Measurements from ENCODE around the gene IRF3.

IRF3 gene

DNA sequence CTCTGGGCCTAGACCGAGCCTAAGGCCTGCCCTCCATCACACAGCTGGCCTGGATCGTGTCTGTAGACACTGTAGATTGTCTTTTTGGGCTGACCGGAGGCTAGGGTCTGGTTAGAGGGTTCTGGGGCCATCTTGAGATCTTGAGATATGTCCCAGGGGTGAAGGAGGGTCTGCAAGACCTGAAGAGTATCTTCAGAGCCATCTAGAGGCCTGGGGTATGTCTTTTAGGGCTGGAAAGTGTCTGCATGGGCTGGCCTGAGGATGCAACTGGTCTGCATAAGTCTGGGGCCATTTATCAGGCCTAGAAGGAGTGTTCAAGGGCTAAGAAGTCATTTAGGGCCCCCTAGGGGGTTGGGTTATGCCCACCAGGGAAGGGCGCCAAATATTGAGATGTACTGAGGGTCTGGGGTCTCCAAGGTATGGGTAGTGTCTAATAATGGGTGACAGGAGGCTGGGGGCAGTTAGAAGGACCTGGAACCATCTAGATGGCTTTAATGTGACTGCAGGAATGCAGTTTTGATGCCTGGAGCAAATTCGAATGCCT lies 23.1 kb downstream of the IRF3 start:
- H3K4me2 ChIP-seq (ENCODE audit: low read length): peak overlapping the region; percentile 78
- peak overlapping the region; percentile 84 for H3K27ac ChIP-seq (ENCODE audit: low read depth, low read length)
- peaks cover 31% of the 10 kb centered on the region for H3K79me2 ChIP-seq (ENCODE audit: control insufficient read depth, insufficient read depth, low read length)
- WGBS (ENCODE audit: extremely low coverage, insufficient coverage, low lambda C conversion rate): no CpG with 5 or more reads among the region's 5 CpGs
- peak overlapping the region; percentile 90 for H3K23ac ChIP-seq (ENCODE audit: low read length)
- H3K27me3 ChIP-seq (ENCODE audit: insufficient read depth, low read length, poor library complexity): no peaks in the 10 kb centered on the region
- no peak overlapping the region for H4K5ac ChIP-seq (ENCODE audit: low read length)
- H2BK15ac ChIP-seq (replicated peaks; ENCODE audit: low read depth): no peak overlapping the region
- H3K36me3 ChIP-seq (ENCODE audit: control insufficient read depth, insufficient read depth, low read length): peaks cover 9% of the 10 kb centered on the region
- peak overlapping the region; percentile 100 for H3K9ac ChIP-seq (ENCODE audit: low read length)
- peak overlapping the region; percentile 100 for H3K4me3 ChIP-seq (ENCODE audit: low read length)
- H2AK5ac ChIP-seq (ENCODE audit: low read length): peak overlapping the region; percentile 99
- peak overlapping the region; percentile 85 for H2BK5ac ChIP-seq (ENCODE audit: low read length)
- peak overlapping the region; percentile 96 for H3K4ac ChIP-seq (ENCODE audit: low read depth, low read length)
- H2BK120ac ChIP-seq (ENCODE audit: low read depth, low read length): no peak overlapping the region
- peak overlapping the region; percentile 91 for H4K8ac ChIP-seq (ENCODE audit: low read depth, low read length)
- DNase-seq: peak; percentile 55
- H3K18ac ChIP-seq (ENCODE audit: low read length): peak overlapping the region; percentile 98
- H3K79me1 ChIP-seq (ENCODE audit: low read length): peaks cover 27% of the 10 kb centered on the region
- H3K4me1 ChIP-seq (ENCODE audit: control insufficient read depth, low read depth, low read length): peaks cover 2% of the 10 kb centered on the region
- peak overlapping the region; percentile 100 for H3K56ac ChIP-seq (ENCODE audit: low read length)

DNA sequence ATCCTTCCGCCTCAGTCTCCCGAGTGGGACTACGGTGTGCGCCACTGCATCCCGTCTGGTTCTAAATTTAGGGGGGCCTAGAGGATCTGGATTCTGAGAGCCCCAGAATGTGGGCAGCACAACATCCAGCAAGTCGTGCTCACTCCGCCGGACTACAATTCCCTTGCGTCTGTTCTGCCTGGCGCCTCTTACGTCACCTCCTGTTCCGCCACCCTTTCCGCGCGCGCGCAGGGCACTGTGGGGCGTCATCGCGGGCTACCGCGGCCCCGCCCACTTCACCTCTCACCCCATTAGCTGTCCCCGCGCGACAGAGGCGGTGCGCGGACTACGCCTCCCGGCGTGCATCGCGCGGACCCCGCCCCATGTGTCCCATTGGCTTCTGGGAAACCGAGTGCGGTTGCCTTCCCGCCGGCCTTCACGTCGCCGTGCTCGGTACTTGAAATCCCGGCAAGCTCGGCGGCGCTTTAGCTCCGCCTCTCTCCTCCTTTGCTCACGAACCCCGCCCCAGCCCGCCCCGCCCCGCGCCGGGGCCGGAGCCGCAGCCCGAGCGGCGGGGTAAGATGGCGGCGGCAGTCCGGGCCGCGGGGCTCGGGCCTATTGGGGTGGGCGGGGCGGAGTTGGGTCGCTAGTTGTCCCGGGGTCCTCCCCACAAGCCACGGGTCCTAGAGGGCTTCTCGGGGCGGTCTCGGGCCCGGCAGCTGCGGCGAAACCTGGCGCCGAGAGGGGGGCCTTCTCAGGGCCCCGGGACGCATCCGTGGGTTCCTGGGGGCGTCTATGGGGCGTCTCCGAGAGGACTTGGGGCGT lies 23.8 kb downstream of the IRF3 start, which contains the start of gene SCAF1:
TSS of gene SCAF1 (plus strand) at position 522 of the 804 bp plus-strand sequence. CDS start 2,818 bp downstream, outside the sequence.
- H3K4me1 ChIP-seq (ENCODE audit: control insufficient read depth, low read depth, low read length): peaks cover 2% of the 10 kb centered on the region
- H3K4ac ChIP-seq (ENCODE audit: low read depth, low read length): peak within 1 kb of the TSS; percentile 96
- H2AK5ac ChIP-seq (ENCODE audit: low read length): peak within 1 kb of the TSS; percentile 99
- peak within 1 kb of the TSS; percentile 100 for H3K9ac ChIP-seq (ENCODE audit: low read length)
- DNase-seq: peak; percentile 100
- H3K36me3 ChIP-seq (ENCODE audit: control insufficient read depth, insufficient read depth, low read length): peaks cover 6% of the 10 kb centered on the region
- peak within 1 kb of the TSS; percentile 97 for H3K27ac ChIP-seq (ENCODE audit: low read depth, low read length)
- peak within 1 kb of the TSS; percentile 80 for H3K4me2 ChIP-seq (ENCODE audit: low read length)
- peak within 1 kb of the TSS; percentile 62 for H2BK120ac ChIP-seq (ENCODE audit: low read depth, low read length)
- H3K23ac ChIP-seq (ENCODE audit: low read length): peak within 1 kb of the TSS; percentile 90
- H3K27me3 ChIP-seq (ENCODE audit: insufficient read depth, low read length, poor library complexity): no peaks in the 10 kb centered on the region
- peak within 1 kb of the TSS; percentile 91 for H4K8ac ChIP-seq (ENCODE audit: low read depth, low read length)
- peak within 1 kb of the TSS; percentile 85 for H2BK5ac ChIP-seq (ENCODE audit: low read length)
- peak within 1 kb of the TSS; percentile 100 for H3K4me3 ChIP-seq (ENCODE audit: low read length)
- peaks cover 31% of the 10 kb centered on the region for H3K79me2 ChIP-seq (ENCODE audit: control insufficient read depth, insufficient read depth, low read length)
- peak within 1 kb of the TSS; percentile 98 for H3K18ac ChIP-seq (ENCODE audit: low read length)
- H3K56ac ChIP-seq (ENCODE audit: low read length): peak within 1 kb of the TSS; percentile 100
- WGBS (ENCODE audit: extremely low coverage, insufficient coverage, low lambda C conversion rate): no CpG with 5 or more reads among the region's 87 CpGs
- peaks cover 23% of the 10 kb centered on the region for H3K79me1 ChIP-seq (ENCODE audit: low read length)
- no peak within 1 kb of the TSS for H2BK15ac ChIP-seq (replicated peaks; ENCODE audit: low read depth)
- peak within 1 kb of the TSS; percentile 86 for H4K5ac ChIP-seq (ENCODE audit: low read length)

DNA sequence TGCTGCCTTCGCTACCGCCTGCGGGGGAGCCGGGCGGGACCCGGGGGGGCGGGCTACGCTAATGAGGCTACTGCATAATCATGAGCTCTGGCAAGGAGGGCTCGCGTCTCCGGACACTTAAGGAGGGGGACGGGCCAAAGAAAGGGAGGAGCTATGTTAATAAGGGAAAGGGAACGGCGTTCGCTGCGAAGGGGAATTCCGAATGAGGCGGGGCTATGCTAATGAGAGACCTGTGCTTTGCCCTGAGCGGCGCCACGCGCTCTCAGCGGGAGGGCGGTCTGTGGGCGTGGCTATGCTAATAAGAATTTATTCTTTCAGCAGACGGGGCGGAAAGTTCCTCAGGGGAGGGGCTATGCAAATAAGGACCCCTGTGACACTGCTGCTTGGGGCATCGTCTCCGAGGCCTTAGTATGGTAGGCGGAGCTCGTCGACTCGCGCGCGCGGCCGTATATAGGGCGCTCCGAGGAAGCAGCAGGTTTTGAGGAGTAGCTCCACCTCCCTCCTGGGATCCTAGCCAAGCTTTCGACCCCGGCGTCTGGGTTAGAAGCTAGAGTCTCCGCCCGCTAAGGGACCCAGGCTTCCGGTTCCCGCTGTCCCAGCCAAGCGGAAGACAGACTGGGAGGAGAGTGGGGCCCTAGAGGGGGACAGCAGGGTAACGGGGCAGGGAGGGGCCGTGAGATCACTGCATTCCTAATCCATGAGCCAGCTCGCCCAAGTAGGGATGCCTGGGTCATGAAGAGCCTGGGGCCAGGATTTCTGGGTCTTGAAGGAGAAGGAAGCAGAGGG lies 25.4 kb downstream of the IRF3 start, which contains the start of gene RRAS:
TSS of gene RRAS (minus strand) at position 31 of the 786 bp plus-strand sequence. CDS start 45 bp downstream, outside the sequence.
- Histone ChIP-seq H3K79me1 (ENCODE audit: low read length) (peaks cover 19% of the 10 kb centered on the region), H2BK5ac (ENCODE audit: low read length) (peak within 1 kb of the TSS; percentile 82), H3K9ac (ENCODE audit: low read length) (peak within 1 kb of the TSS; percentile 84), H3K27ac (ENCODE audit: low read depth, low read length) (peak within 1 kb of the TSS; percentile 97), H4K8ac (ENCODE audit: low read depth, low read length) (peak within 1 kb of the TSS; percentile 8), H3K36me3 (ENCODE audit: control insufficient read depth, insufficient read depth, low read length) (no peaks in the 10 kb centered on the region), H3K4me1 (ENCODE audit: control insufficient read depth, low read depth, low read length) (peaks cover 2% of the 10 kb centered on the region), H2BK15ac (replicated peaks; ENCODE audit: low read depth) (no peak within 1 kb of the TSS), H2BK120ac (ENCODE audit: low read depth, low read length) (peak within 1 kb of the TSS; percentile 62), H3K27me3 (ENCODE audit: insufficient read depth, low read length, poor library complexity) (no peaks in the 10 kb centered on the region), H3K23ac (ENCODE audit: low read length) (no peak within 1 kb of the TSS), H3K4me2 (ENCODE audit: low read length) (peak within 1 kb of the TSS; percentile 80), H2AK5ac (ENCODE audit: low read length) (peak within 1 kb of the TSS; percentile 59), H3K18ac (ENCODE audit: low read length) (peak within 1 kb of the TSS; percentile 88), H3K4me3 (ENCODE audit: low read length) (peak within 1 kb of the TSS; percentile 31), H3K56ac (ENCODE audit: low read length) (peak within 1 kb of the TSS; percentile 95), H3K4ac (ENCODE audit: low read depth, low read length) (peak within 1 kb of the TSS; percentile 92), H3K79me2 (ENCODE audit: control insufficient read depth, insufficient read depth, low read length) (peaks cover 29% of the 10 kb centered on the region), H4K5ac (ENCODE audit: low read length) (peak within 1 kb of the TSS; percentile 86)
- peak; percentile 100 for DNase-seq
- no CpG with 5 or more reads among the region's 51 CpGs for WGBS (ENCODE audit: extremely low coverage, insufficient coverage, low lambda C conversion rate)

GRCh38 chr19:49639401-49640112 lies 26.1 kb downstream of the IRF3 start:
- H3K18ac ChIP-seq (ENCODE audit: low read length): peak overlapping the region; percentile 80
- peak overlapping the region; percentile 28 for H2BK120ac ChIP-seq (ENCODE audit: low read depth, low read length)
- peak overlapping the region; percentile 8 for H4K8ac ChIP-seq (ENCODE audit: low read depth, low read length)
- peak overlapping the region; percentile 49 for H3K4ac ChIP-seq (ENCODE audit: low read depth, low read length)
- no peak overlapping the region for H2BK15ac ChIP-seq (replicated peaks; ENCODE audit: low read depth)
- peak overlapping the region; percentile 31 for H3K4me3 ChIP-seq (ENCODE audit: low read length)
- no peak for DNase-seq
- H2BK5ac ChIP-seq (ENCODE audit: low read length): no peak overlapping the region
- WGBS (ENCODE audit: extremely low coverage, insufficient coverage, low lambda C conversion rate): no CpG with 5 or more reads among the region's 31 CpGs
- H3K56ac ChIP-seq (ENCODE audit: low read length): peak overlapping the region; percentile 80
- H3K23ac ChIP-seq (ENCODE audit: low read length): no peak overlapping the region
- H3K27me3 ChIP-seq (ENCODE audit: insufficient read depth, low read length, poor library complexity): no peaks in the 10 kb centered on the region
- peak overlapping the region; percentile 68 for H3K9ac ChIP-seq (ENCODE audit: low read length)
- no peaks in the 10 kb centered on the region for H3K36me3 ChIP-seq (ENCODE audit: control insufficient read depth, insufficient read depth, low read length)
- no peak overlapping the region for H4K5ac ChIP-seq (ENCODE audit: low read length)
- peak overlapping the region; percentile 41 for H3K27ac ChIP-seq (ENCODE audit: low read depth, low read length)
- peaks cover 2% of the 10 kb centered on the region for H3K4me1 ChIP-seq (ENCODE audit: control insufficient read depth, low read depth, low read length)
- peaks cover 15% of the 10 kb centered on the region for H3K79me1 ChIP-seq (ENCODE audit: low read length)
- H2AK5ac ChIP-seq (ENCODE audit: low read length): no peak overlapping the region
- H3K4me2 ChIP-seq (ENCODE audit: low read length): peak overlapping the region; percentile 74
- H3K79me2 ChIP-seq (ENCODE audit: control insufficient read depth, insufficient read depth, low read length): peaks cover 23% of the 10 kb centered on the region
